HG03521 (cell line): ENCODE results near the gene ZXDC.

ENCODE experiments used
- ATAC-seq: cut with Tn5 transposase; IDR thresholded peaks from one replicate; pipeline ENCODE4 v1.9.1; 2021; ENCODE audit warnings: mild to moderate bottlenecking, moderate library complexity; ENCODE audit not compliant: unreplicated experiment

The ZXDC gene

DNA sequence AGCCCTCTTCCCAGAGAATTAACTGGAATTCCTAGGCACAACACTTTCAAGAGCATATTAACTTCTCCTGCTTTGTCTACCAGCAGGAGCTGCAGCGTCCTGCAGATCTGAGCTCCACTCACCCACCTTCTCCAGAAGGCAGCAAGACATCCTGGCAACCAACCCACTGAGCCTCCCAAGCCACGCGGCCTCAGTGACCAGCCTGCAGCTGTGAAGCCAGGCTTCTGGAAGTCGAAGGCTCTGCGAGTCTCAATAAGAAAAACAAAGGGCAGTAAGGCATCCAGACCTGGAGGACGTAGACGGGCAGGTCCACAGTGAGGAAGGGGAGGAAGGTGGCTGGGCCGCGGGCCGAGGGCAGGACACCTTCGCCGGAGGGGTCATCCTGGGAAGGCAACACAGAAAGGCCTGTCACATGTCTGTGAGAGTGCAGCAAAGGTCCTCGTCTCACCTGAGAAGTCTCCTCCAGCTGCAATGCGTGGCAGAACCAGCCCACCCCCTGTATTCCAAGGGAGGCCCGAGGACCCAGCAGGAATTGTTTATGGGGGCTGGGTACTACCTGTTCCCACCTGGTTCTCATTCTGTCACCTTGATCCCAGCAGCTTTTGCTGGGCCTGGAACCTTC is 36.2 kb downstream of the ZXDC start:
- no peak for ATAC-seq

DNA sequence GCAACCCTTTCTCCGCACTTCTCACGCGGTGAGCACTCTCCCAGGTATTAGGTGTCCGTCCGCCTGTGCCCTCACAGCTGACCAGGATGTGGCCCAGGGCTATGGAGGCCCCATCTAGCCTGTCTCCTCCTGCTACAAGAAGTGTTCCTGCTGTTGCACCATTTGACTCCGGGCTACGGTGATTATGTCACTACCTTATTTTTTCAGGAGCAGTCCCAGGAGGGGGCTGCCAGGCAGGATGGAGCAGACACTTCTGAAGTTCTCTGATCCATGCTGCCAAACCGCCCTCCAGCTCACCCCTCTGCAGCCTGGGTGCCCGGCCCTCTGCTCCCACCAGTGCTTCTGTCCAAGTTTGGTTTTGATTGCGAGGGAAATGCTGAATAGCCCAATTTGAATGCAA is 36.9 kb downstream of the ZXDC start:
- no peak for ATAC-seq

DNA sequence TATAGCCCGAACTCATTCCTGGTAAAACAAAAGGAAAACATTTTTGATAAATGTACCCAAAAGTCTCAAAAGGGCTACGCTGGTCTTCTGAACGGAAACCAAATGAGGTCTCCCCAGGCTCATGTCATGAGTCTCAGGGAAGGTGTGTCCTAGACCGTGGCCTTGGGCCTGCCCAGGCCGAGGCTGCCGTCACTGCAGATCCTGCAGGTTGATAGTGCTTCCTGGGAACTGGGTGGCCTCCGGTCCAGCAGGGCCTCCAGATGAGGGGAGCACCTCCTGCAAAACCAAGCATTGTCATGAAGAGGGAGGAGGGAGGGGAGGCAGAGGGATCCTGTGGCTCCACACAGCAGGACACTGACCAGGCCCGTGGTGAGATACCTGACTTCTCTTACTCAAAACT is 37.5 kb downstream of the ZXDC start:
- ATAC-seq = no peak

DNA sequence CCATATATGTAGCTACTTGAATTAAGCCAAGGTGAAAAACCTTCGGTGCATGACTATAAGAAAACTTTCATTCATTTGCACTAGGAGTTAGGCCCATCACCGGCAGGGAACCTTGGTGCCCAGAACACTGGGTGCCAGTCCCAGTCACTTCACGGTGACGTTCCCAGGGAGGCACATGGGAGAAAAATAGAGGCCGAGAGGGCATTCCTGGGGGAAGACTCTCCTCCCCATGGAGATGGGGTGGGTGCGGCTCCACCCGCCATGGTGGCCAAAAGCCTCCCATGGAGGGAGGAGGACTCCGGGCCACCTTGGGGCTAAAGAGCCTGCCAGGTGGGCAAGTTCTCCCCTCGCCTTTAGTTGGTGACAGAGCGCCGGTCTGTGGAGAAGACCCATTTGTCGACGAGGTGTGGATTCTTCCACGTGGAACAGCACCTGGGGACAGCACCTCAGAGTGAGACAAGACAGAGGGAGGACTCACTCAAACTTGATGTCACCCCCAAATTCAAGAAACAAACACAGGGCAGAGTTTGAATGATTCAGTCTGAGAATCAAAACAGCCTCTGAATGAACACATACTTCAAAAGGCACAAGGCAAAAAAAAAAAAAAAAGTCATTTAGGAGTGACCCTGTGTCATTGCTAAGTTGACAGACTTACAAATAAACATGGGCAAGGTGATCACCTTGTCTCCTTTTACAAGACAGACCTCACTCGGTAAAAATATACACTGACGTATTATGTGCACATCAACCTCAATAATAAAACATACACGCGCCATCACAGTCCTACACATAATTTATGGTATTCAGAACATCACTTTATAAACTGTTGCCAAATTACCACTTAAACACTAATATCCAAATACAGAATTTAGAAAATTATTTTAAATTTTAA is 38.6 kb downstream of the ZXDC start:
- ATAC-seq = no peak

DNA sequence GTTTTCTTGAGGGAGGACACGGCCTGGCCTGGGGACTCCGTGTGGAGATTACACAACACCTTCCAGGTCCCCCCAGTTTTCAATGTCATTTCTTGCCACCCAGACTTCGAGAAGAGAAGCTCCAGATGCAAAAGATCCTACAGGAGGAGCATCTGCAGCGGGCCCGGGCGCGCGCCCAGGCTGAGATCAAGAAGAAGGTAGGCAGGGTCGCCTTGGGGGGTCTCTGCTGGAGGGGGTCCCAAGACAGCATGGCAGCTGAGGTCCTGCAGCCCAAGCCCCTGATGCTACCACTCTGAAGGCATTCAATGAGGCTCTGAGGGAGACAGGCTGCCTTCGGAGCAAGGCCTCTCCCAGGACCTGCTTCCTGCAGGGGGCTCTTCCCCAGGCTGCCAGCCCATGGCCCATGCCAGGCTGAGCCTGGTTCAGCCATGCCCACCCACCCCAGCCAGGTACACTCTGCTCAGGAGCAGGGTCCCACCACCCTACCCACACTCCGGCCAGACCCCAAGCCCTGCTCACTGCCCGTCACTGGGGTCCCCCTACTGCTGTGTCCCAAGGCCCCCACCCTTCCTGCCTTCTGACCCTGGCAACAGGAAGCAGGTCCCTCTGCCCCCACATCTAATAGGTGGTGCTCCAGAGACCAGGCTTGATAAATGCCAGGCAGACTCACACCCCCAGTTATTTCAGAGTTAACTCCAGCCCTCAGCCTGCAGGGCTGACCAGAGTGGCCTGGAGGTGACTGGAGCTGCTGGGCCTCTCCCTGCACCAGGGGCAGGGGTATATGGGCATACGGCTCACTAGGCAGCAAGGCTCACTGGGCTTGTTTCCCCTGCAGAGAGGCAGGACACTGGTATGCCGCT is 40.0 kb downstream of the ZXDC start:
- no peak for ATAC-seq

DNA sequence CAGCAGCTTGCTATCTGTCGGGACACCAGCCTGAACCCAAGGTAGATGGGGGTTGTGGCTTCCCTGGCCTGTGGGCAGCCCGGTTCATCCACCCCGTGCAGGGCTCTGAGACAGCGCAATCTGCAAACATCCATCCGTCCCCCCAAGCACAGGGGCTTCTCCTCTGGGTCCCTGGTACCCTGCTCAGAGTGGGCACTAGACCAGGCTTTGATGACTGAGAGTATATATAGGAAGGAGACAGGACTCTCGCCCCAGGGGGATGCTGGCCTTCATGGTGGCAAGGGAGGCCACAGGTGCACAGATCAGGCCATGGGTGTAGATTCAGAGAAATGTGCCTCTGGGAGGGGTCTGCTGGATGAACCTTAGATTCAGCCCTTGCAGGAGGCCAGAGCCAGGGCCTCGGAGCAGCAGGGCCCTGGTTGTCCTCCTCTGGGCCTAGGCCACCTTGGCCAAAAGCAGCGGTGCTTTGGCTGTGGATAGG is 40.7 kb downstream of the ZXDC start:
- no peak for ATAC-seq

DNA sequence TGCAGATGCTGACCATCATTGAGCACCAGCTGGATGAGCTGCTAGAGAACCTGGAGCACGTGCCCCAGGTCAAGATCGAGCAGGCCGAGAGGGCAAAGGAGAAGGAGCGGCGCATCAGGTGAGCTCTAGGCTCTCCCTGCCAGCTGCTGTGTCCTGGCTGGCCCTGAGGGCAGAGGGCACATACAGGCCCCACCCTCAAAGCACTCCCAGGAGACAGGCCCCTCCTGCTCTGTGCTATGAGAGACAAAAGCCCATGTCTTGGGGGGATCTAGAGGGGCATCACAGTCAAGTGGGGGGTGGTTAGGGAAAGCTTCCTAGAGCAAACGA is 41.5 kb downstream of the ZXDC start:
- no peak for ATAC-seq

DNA sequence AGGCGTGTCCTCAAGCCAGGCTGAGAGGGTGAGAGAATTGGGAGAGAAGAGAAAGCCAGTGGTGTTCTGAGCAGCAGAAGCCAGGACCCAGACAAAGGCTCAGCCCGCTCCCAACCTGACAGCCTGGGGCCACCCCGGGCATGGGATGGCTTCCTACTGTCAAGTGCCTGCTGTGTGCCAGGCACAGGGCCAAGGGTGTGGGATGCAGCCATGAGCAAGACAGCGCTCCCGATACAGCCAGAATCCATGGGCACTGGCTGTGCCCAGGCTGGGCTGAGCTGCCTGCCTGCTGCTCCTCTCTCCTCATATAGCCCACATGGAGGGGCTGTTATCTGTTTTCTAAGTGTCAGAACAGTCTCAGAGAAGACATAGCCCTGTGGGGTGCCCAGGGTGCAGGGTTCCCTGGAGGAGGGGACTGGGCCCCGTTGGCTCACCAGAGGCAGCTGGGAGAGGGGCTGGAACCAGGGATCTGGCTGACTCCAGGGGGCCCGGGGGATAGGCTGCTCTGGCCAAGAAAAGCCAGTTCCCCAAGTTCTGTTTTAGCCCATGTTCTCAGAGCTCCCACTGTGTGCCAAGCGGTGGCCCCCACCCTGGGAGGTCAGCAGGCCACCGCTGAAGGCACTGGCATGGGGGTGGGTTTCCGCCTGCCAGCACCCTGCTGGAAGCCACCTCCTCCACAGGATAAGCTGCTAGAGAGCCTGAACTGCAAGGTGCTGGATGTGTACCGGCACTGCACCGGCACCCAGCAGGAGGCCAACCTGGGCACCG is 42.0 kb downstream of the ZXDC start:
- no peak for ATAC-seq

DNA sequence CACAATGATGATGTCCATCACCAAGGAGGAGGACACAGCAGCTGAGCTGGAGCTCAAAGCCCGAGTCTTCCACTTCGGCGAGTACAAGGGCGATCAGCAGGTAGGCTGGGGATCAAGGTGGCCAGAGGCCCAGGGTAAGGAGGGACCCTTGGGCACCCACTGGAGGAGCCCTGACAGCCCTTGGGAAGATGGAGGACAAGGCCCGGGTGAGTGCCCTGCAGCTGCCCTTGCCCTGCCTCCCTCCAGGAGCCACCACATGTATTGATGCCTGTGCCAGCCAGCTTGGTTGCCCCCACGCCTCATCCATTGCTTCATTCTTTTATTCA is 42.6 kb downstream of the ZXDC start:
- ATAC-seq = no peak

DNA sequence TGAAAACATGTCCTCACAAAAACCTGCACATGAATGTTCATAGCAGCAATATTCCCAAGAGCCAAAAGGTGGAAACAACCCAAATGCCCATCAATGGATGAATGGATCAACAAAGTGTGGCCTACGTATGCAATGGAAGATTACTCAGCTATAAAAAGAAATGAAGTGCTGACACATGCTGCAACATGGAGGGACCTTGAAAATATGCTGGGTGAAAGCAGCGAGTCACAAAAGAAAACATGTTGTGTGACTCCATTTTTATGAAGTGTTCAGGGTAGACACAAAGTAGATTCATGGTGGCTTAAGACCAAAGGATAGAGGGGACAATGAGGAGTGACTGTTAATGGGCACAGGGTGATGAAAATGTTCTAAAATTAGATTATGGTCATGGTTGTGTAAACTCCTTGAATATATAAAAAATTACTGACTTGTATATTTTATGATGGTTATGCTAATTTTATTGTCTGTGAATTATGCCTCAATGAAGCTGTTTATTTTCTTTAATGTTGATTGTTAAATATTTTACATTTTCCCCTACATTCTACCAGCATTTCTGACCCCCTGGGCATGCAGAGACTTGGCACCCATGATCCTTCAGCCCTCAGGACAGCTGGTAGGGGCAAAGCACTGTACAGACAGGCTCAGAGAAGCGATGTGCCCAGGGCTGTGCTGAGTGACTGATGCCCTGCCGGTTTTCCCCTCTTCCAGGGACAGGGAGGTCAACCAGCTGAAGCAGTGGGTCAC is 43.2 kb downstream of the ZXDC start:
- no peak for ATAC-seq

DNA sequence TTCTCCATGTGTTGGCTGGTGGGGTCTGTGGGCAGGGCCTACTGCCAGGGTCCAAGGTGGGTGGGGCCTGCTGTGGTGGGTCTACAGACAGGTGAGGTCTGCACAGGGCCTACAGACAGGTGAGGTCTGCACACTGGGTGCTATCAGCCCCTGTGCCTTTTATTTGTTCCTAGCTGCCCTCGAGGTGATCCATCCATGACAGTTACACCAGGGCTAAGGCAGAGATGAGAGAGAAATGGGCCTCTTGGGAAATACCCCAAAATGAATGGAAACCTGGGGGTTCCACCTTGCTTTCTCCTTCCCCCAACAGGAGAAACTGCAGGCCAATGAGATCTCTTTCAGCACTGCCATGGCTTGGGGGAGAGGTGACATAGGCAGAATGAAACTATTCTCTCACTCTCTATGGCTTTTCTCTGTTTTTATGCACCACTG is 44.6 kb downstream of the ZXDC start:
- no peak for ATAC-seq

DNA sequence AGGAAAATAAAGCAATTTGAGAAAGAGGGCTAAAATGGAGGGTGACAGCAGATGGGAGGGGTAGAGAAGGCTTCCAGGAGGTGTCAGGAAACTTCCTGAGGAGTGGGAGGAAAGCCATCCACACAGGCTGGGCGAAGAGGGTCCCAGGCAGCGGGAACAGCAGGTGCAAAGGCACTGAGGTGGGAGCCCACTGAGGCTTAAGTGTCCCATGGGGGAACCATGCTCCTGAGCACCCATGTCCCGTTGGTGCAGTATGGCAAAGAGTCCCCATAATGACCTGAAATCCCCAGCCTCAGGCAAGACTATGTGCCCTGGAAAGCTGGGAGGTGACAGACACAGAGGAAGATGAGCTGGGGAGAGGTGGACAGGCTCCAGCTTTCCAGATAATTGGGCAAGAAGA is 50.9 kb downstream of the ZXDC start:
- no peak for ATAC-seq

DNA sequence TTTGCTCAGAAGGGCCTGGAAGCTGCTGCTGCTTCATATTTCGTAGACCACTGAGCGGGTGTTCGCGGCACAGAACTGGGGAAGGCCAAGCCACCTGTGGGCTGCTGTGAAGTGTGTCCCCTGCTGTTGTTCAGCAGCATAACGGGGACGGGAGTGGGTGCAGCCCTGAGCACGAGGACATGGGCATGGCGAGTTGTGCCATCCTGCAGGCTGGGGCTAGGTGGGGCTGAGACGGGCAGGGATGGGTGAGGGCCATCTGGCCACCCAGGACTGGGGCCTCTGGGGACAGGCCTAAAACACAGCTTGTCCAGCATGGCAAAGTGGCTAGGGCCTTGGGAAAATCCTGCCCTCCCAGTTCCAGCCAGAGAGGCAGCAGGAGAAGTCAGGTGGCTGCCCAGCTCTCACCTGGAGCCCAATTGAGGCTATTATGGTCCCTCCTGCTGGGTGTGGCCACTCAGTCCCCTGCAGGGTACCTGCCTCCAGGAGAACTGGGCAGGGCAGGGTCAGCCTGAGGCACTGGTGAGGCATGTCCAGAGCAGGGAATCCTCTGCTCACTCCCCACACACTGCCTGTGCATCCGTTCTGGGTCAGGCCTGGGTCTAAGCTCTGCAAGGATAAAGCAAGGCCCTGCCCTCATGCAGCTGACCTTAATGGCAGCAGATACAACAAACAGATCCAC is 51.5 kb downstream of the ZXDC start:
- ATAC-seq = no peak

DNA sequence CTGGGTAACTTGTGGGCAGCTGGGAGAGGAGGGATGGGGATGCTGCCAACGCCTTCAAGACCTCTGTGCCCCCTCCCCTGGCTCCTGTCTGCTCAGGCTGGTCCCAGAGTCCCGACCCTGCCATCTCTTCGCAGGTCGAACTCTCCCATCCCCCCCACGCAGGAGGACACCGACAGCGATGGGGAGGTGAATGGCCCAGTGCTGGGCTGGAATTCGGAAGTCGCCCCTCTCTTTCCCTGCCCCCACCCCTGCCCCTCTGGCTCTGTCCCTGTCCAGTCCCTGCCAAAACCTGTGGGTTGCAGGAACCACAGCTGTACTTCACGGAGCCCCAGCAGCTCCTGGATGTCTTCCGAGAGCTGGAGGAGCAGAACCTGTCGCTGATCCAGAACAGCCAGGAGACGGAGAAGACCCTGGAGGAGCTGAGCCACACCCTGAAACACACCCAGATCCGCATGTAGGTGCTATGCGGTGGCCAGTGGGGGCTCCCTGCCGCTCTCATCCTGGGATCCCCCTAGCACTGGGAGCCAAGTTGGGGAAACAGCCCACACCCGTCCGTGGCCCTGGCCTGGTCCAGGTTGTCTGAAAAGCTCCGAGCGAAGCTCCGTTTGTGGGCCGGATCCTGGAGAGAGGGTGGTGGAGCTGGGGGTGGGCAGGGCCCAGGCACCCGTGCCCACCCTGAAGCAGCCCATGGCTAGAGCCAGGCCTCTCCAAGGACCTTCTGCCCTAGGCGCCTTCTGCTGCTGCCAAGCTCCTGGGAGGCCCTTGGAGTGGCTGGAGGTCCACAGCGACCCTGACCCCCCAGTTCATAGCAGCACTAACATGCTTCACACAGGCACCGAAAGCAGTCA is 52.3 kb downstream of the ZXDC start:
- ATAC-seq = no peak

DNA sequence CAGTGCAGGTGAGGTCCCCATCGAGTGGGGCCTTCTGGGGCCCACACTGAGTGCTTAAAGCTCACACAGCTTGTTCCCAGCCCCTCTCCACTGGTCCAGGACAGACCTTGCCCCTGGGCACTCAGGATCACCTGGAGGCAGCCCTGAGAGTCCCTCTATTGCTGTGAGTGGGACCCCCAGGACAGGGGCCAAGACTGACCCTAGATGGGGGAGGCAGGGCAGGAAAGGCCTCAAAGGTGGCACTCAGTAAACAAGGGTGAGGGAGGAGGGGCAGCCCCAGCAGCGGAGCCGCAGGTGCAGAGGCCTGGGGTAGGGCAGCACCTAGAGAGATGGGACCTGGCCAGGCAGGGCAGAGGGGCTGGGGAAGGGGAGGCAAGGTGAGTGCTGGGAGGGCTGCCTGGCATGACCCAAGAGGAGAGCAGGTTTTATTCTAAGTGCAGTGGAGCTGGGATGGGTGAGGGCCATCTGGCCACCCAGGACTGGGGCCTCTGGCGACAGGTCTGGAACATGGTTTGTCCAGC is 53.1 kb downstream of the ZXDC start:
- ATAC-seq = no peak

DNA sequence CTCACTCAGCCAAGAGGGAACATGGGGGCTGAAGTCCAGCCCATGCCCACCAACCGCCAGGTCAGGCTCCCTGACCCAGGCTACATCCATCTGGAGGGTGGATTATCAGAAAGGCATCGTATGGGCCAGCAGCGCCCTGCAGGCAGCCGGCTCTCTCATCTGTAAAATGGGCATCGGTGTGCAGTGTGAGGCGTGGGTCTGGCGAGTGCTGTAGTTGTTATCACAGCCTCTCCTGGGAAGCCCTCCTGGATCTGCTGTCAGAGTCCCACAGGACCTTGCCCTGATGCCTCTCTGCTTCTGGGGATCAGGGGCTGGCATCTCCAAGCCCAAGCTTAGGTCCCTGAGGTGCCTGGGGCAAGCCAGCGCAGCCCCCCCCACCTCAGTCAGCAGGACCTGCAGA is 53.6 kb downstream of the ZXDC start:
- no peak for ATAC-seq

DNA sequence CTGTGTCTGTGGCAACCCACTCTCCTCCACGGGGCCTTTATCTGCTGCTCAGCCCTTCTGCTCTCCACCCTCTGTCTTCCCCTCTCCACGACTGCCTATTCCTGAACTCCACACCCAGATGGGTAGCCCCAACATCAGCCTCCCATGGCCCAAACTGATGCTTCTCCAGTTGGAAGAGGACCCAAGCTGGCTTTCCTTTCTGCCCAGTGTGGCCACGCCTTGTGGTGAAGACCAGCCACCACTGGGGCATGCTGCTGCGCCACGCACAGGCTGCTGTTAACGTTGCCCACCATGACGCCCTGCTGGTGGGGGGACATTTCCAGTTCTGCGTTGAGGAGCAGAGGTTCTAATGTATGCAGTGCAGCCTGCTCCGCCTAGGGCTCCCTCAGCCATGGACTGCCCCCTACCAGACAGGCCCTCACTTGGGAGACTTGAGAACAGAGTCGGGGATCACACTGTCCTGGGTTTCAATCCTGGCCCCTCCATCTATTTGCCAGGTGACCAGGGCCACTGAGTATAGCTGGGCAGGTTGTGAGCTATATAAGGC is 54.0 kb downstream of the ZXDC start:
- ATAC-seq = no peak
